Measurements from ENCODE around the gene TH. TPM values are rescaled to one million over a fixed set of nuclear protein-coding genes. Genes with fewer than 3 reads are reported as not detected.

TH gene
- total and polyA plus RNA-seq, 2 of the 4 experiments (the other 2 are of a cell fraction): 0.10 TPM; not detected in 1

DNA sequence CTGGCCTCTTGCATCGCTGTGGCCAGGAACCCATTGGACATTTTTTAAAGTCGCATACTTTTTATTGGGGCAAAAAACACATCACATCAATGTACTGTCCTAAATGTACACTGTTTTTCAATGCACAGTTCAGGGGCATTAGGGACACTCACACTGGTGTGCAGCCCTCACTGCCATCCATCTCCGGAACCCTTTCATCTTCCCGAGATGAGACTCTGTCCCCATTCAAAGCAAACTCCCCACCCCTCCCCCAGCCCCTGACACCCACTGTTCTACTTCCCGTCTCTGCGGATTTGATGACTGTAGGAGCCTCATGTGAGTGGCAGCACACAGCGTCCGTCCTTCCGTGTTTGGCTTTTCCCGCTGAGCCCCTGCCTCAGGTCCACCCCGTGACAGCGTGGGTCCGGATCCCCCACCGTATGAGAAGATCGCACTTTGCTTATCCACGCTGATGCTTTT, 41.8 kb upstream of the TH start:
- no TSS peak for BruUV-seq (replicated peaks)
- Histone ChIP-seq H3K4me1 (ENCODE audit: control insufficient read depth, insufficient read depth, low read length) (no peaks in the 10 kb centered on the region), H3K79me1 (ENCODE audit: low read depth in 1 of 2, low read length in 2 of 2) (no peaks in the 10 kb centered on the region), H3K14ac (replicated peaks; ENCODE audit: low read depth, low read length) (no peak overlapping the region), H3K27me3 (ENCODE audit: control insufficient read depth, insufficient read depth, low read length) (peaks cover 40% of the 10 kb centered on the region), H3K23ac (ENCODE audit: low read depth, low read length) (no peak overlapping the region), H3K9ac (ENCODE audit: low read depth, low read length) (no peak overlapping the region), H2BK20ac (ENCODE audit: low read depth, low read length) (no peak overlapping the region), H3K36me3 (ENCODE audit: control insufficient read depth, insufficient read depth, low read length) (no peaks in the 10 kb centered on the region), H2AK5ac (ENCODE audit: low read depth, low read length) (no peak overlapping the region), H3K27ac (ENCODE audit: insufficient read depth, low read length) (no peak overlapping the region), H2AFZ (replicated peaks; ENCODE audit: low read length, poor library complexity) (no peak overlapping the region), H3K9me1 (ENCODE audit: insufficient read depth, low read length) (no peaks in the 10 kb centered on the region), H3K9me3 (ENCODE audit: control insufficient read depth, insufficient read depth, low read length) (no peaks in the 10 kb centered on the region), H3K4me3 (ENCODE audit: insufficient read depth, low read depth, low read length) (no peak overlapping the region), H3K18ac (ENCODE audit: low read depth, low read length) (no peak overlapping the region), H4K20me1 (ENCODE audit: insufficient read depth, low read length) (no peaks in the 10 kb centered on the region; the same call in none of the 2 replicates), H4K91ac (ENCODE audit: insufficient read depth, low read depth, low read length) (no peak overlapping the region), H4K5ac (ENCODE audit: low read depth, low read length) (no peak overlapping the region), H2AK9ac (replicated peaks; ENCODE audit: low read depth, low read length, poor library complexity) (no peak overlapping the region), H3K4me2 (ENCODE audit: low read depth, low read length) (no peak overlapping the region), H2BK5ac (ENCODE audit: low read depth, low read length, poor library complexity, severe bottlenecking) (no peak overlapping the region), H4K8ac (ENCODE audit: low read depth in 2 of 2, low read length in 2 of 2) (no peak overlapping the region), H3K4ac (ENCODE audit: low read depth, low read length) (no peak overlapping the region), H2BK15ac (ENCODE audit: low read depth, low read length) (no peak overlapping the region), H2BK120ac (ENCODE audit: low read depth, low read length) (no peak overlapping the region), H3K56ac (ENCODE audit: extremely low read depth, insufficient read depth, low read length) (no peak overlapping the region)
- no peak for ATAC-seq (ENCODE audit: low read depth)
- ChIA-PET POLR2A (ENCODE audit: unreplicated experiment) (no interaction called here), CTCF (no interaction called here)
- TF ChIP-seq MXI1 (IDR thresholded peaks at IDR 0.05; ENCODE audit: borderline replicate concordance, low read depth, low read length) (no peak), SMC3 (IDR thresholded peaks at IDR 0.05; ENCODE audit: low read depth, low read length) (no peak), CEBPB (IDR thresholded peaks at IDR 0.05; ENCODE audit: low read depth, low read length) (no peak), MAZ (IDR thresholded peaks at IDR 0.05; ENCODE audit: borderline replicate concordance, low read depth, low read length) (no peak), CHD1 (IDR thresholded peaks at IDR 0.05; ENCODE audit: low read depth, low read length) (no peak), POLR2A (IDR thresholded peaks at IDR 0.05; ENCODE audit: low read depth, low read length) (no peak), RAD21 (IDR thresholded peaks at IDR 0.05; ENCODE audit: low read length) (no peak), BHLHE40 (IDR thresholded peaks at IDR 0.05; ENCODE audit: low read depth, low read length) (no peak), RCOR1 (IDR thresholded peaks at IDR 0.05; ENCODE audit: insufficient replicate concordance, low read length) (no peak), NFE2L2 (IDR thresholded peaks at IDR 0.05; ENCODE audit: low read depth, low read length) (no peak), FOS (IDR thresholded peaks at IDR 0.05; ENCODE audit: low read depth, low read length) (no peak)
- TF ChIP-seq, protein P1, sequence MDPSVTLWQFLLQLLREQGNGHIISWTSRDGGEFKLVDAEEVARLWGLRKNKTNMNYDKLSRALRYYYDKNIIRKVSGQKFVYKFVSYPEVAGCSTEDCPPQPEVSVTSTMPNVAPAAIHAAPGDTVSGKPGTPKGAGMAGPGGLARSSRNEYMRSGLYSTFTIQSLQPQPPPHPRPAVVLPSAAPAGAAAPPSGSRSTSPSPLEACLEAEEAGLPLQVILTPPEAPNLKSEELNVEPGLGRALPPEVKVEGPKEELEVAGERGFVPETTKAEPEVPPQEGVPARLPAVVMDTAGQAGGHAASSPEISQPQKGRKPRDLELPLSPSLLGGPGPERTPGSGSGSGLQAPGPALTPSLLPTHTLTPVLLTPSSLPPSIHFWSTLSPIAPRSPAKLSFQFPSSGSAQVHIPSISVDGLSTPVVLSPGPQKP (IDR thresholded peaks at IDR 0.05; ENCODE audit: borderline replicate concordance, low read depth, low read length): no peak
- TF ChIP-seq, protein P2, sequence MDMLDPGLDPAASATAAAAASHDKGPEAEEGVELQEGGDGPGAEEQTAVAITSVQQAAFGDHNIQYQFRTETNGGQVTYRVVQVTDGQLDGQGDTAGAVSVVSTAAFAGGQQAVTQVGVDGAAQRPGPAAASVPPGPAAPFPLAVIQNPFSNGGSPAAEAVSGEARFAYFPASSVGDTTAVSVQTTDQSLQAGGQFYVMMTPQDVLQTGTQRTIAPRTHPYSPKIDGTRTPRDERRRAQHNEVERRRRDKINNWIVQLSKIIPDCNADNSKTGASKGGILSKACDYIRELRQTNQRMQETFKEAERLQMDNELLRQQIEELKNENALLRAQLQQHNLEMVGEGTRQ (IDR thresholded peaks at IDR 0.05; ENCODE audit: low read depth, low read length): no peak
- in situ Hi-C loops (cut with MboI; ENCODE audit: low sequenced_read_pairs) (no loop called here), dilution Hi-C loops (cut with HindIII; ENCODE audit: low sequenced_read_pairs, unreplicated experiment) (no loop called here), intact Hi-C loops (cut with micrococcal nuclease) (no loop called here)
- WGBS, 2 experiments (ENCODE audit: extremely low coverage in 2 of 2, insufficient read length in 1 of 2): 32% methylated on average over 9 of the region's 16 CpGs; no CpG with 5 or more reads in 1 of the 2 experiments
- no peak for DNase-seq
